HG02759 (cell line): ENCODE data around the gene SDF4.
A peak's percentile ranks its signal among the peaks of the same experiment; 100 is the strongest.

Experiments
- ATAC-seq: cut with Tn5 transposase; IDR thresholded peaks from one replicate; pipeline ENCODE4 v1.9.1; 2021; ENCODE audit warnings: mild to moderate bottlenecking, moderate library complexity; ENCODE audit not compliant: unreplicated experiment

SDF4 gene

GRCh38 chr1:1231400-1232207 lies at the start of gene SDF4:
Gene SDF4, minus strand, starts transcription at chr1:1232001. Its CDS starts 3,229 bp downstream, at chr1:1228772.
- ATAC-seq: peak; percentile 91

GRCh38 chr1:1280782-1281481 lies 49.1 kb upstream of the SDF4 start:
- no peak for ATAC-seq

GRCh38 chr1:1279028-1279427 lies 47.2 kb upstream of the SDF4 start:
- ATAC-seq: no peak

- no peak for ATAC-seq
These were observed 46.8 kb upstream of the SDF4 start for GRCh38 chr1:1278620-1279019.

- ATAC-seq: no peak
These were observed 44.0 kb upstream of the SDF4 start for GRCh38 chr1:1275836-1276235.

GRCh38 chr1:1274931-1275431 lies 43.2 kb upstream of the SDF4 start:
- no peak for ATAC-seq

GRCh38 chr1:1274299-1274930 lies 42.6 kb upstream of the SDF4 start:
- no peak for ATAC-seq

GRCh38 chr1:1273512-1274298 lies 41.9 kb upstream of the SDF4 start, which contains the start of gene UBE2J2:
Gene UBE2J2, minus strand, starts transcription at chr1:1273854. Its CDS starts 5,862 bp downstream, at chr1:1267992.
- peak; percentile 84 for ATAC-seq

- no peak for ATAC-seq
These were observed 41.4 kb upstream of the SDF4 start for GRCh38 chr1:1273209-1273511.

GRCh38 chr1:1272341-1273208 lies 40.8 kb upstream of the SDF4 start:
- no peak for ATAC-seq

- no peak for ATAC-seq
These were observed 39.0 kb upstream of the SDF4 start for GRCh38 chr1:1270813-1271212.

- no peak for ATAC-seq
These were observed 36.5 kb upstream of the SDF4 start for GRCh38 chr1:1268284-1268682.

- no peak for ATAC-seq
These were observed 35.9 kb upstream of the SDF4 start for GRCh38 chr1:1267488-1268283.

GRCh38 chr1:1264868-1265272 lies 33.1 kb upstream of the SDF4 start:
- no peak for ATAC-seq

- no peak for ATAC-seq
These were observed 32.2 kb upstream of the SDF4 start for GRCh38 chr1:1264026-1264425.

GRCh38 chr1:1262758-1263157 lies 31.0 kb upstream of the SDF4 start:
- no peak for ATAC-seq

GRCh38 chr1:1262071-1262470 lies 30.3 kb upstream of the SDF4 start:
- ATAC-seq: no peak

- no peak for ATAC-seq
These were observed 29.2 kb upstream of the SDF4 start for GRCh38 chr1:1260843-1261560.
